GM12892 (cell line): Measurements from ENCODE around the gene HLA-A.

ENCODE experiments used
- POLR2A ChIP-seq: IDR thresholded peaks from 2 replicates; pipeline ENCODE4 v1.6.1; 2011; ENCODE audit warnings: low read depth, low read length, control low read depth
- POLR2AphosphoS5 ChIP-seq: IDR thresholded peaks from 2 replicates; pipeline ENCODE4 v1.6.1; 2011; ENCODE audit warnings: low read depth, low read length, control low read depth

DNA sequence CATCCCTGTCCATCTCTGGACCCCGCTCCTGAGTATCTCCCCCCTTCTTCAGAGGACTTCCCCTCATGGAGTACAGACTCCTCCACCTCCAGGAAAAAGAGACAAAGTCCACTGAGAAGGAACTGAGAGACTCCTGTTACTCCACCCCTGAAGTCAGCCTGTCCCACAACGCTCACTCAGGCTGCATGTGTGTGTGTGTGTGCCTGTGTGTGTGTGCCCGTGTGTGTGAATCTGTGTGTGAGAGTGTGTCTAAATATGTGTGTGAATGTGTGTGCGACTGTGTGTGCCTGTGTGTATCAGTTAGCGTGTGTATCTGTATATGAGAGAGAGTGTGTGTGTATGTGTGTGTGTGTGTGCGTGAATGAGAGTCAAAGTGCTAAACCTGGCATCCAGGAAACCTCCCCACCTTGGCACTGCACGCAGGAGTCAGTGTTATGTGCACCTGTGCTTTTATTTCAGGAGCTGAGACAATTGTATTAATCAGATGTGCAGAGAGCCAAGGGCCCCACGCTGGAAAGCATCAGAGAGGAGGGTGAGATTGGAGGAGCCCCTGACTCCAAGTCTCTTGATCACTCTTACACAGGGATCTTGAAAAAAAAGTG is 39.0 kb downstream of the HLA-A start:
- TF ChIP-seq POLR2AphosphoS5: no peak
- no peak for TF ChIP-seq POLR2A
